ENCODE measurements around the gene KLHL35.

The KLHL35 gene

GRCh38 chr11:75432911-75433321 lies at the start of gene KLHL35:
TSS of gene KLHL35 (minus strand) at chr11:75433203. CDS start at chr11:75430629, 2,574 bp downstream.
- no peak for DNase-seq

- no peak for DNase-seq
These were observed 49.1 kb upstream of the KLHL35 start for GRCh38 chr11:75481922-75482606.

GRCh38 chr11:75481223-75481921 lies 48.4 kb upstream of the KLHL35 start:
- no peak for DNase-seq

GRCh38 chr11:75480185-75481175 lies 47.5 kb upstream of the KLHL35 start:
- DNase-seq, result no peak

- no peak for DNase-seq
These were observed 46.7 kb upstream of the KLHL35 start for GRCh38 chr11:75479597-75480145.

GRCh38 chr11:75478783-75479596 lies 46.0 kb upstream of the KLHL35 start:
- DNase-seq, result no peak

GRCh38 chr11:75477614-75477935 lies 44.6 kb upstream of the KLHL35 start:
- DNase-seq, result no peak

- no peak for DNase-seq
These were observed 44.0 kb upstream of the KLHL35 start for GRCh38 chr11:75476739-75477613.

GRCh38 chr11:75475767-75476650 lies 43.0 kb upstream of the KLHL35 start:
- DNase-seq, result no peak

- DNase-seq, result peak; percentile 64
These were observed 42.1 kb upstream of the KLHL35 start for GRCh38 chr11:75474878-75475766.

GRCh38 chr11:75474240-75474639 lies 41.2 kb upstream of the KLHL35 start:
- no peak for DNase-seq

- DNase-seq, result no peak
These were observed 40.7 kb upstream of the KLHL35 start for GRCh38 chr11:75473684-75474083.

- no peak for DNase-seq
These were observed 39.2 kb upstream of the KLHL35 start for GRCh38 chr11:75472081-75472732.

- DNase-seq, result no peak
These were observed 38.4 kb upstream of the KLHL35 start for GRCh38 chr11:75471176-75471973.

- no peak for DNase-seq
These were observed 37.6 kb upstream of the KLHL35 start for GRCh38 chr11:75470476-75471080.

GRCh38 chr11:75469785-75470405 lies 36.9 kb upstream of the KLHL35 start:
- DNase-seq, result no peak
